A549 (cell line): ENCODE results near the gene AKT1S1. TPM values are rescaled to one million over a fixed set of nuclear protein-coding genes. Genes with fewer than 3 reads are reported as not detected.

Source experiments
- ATAC-seq, 2 experiments: fragments of 200-7000 bp in 1 of 2; fragments of >200 bp in 1 of 2; cut with Nextera tagmentation in 1 of 2; cut with Tn5 transposase in 1 of 2; 3 replicates each; pipeline versions ENCODE4 v1.8.0 to v1.9.1; 2018 to 2020; ENCODE audit warnings: mild to moderate bottlenecking in 1 of 2, moderate library complexity in 1 of 2
- CTCF ChIA-PET: fragments of 300-600 bp; sonication (Branson Sonifier 250); formaldehyde crosslinking; extraction: SDS; loops from one replicate; lab custom pipeline; 2021; ENCODE audit warnings: antibody characterized with exemption, inconsistent platforms; lab: Yijun Ruan, JAX
- POLR2A ChIA-PET: fragments of 350-600 bp; formaldehyde crosslinking; extraction: SDS; loops from one replicate; lab custom pipeline; 2021; ENCODE audit warnings: antibody characterized with exemption, inconsistent platforms; lab: Yijun Ruan, JAX
- DNase-seq, 2 experiments: peaks; one replicate each; pipeline versions ENCODE4 v3.0.0 to v3.0.0-alpha.2; 2011 to 2016; ENCODE audit warnings: low read depth in 1 of 2, low spot score in 1 of 2
- FAIRE-seq: peaks from 2 replicates; lab custom pipeline; 2011; peaks lifted over from hg19 to GRCh38; lab: Jason Lieb, UNC
- H3K27ac ChIP-seq, 2 experiments: fragments of >200 bp; sonication (Bioruptor Twin); formaldehyde crosslinking; 3 replicates each; pipeline ENCODE4 v1.5.1; 2016 to 2017
- H3K4me1 ChIP-seq: fragments of >200 bp; sonication (Bioruptor Twin); formaldehyde crosslinking; 3 replicates; pipeline ENCODE4 v1.6.1; 2016
- H3K4me2 ChIP-seq: fragments of >200 bp; sonication (Bioruptor Twin); formaldehyde crosslinking; 3 replicates; pipeline ENCODE4 v1.6.1; 2016
- H3K4me3 ChIP-seq: fragments of >200 bp; sonication (Bioruptor Twin); formaldehyde crosslinking; 3 replicates; pipeline ENCODE4 v1.5.1; 2016
- H3K9me3 ChIP-seq: fragments of >200 bp; sonication (Bioruptor Twin); formaldehyde crosslinking; 3 replicates; pipeline ENCODE4 v1.6.1; 2016
- CHD2 ChIP-seq: fragments of 150-350 bp; IDR thresholded peaks from 2 replicates; pipeline ENCODE4 v1.6.1; 2014; ENCODE audit warnings: low read length; ENCODE audit not compliant: partially characterized antibody
- CHD4 ChIP-seq: fragments of 200-600 bp; sonication (generic); IDR thresholded peaks from 2 replicates; pipeline ENCODE4 v1.6.1; 2016; ENCODE audit warnings: antibody characterized with exemption, mild to moderate bottlenecking, borderline replicate concordance
- EHMT2 ChIP-seq: fragments of 200-600 bp; sonication (generic); IDR thresholded peaks from 2 replicates; pipeline ENCODE4 v1.6.1; 2016; ENCODE audit warnings: antibody characterized with exemption, low read depth, mild to moderate bottlenecking, moderate library complexity
- FOSL2 ChIP-seq, 2 experiments: fragments of 450-650 bp in 1 of 2; fragments of >200 bp in 1 of 2; sonication (Bioruptor Twin) in 1 of 2; formaldehyde crosslinking; IDR thresholded peaks; 2 replicates each; pipeline versions ENCODE4 v1.5.0 to v1.6.1; 2016 to 2020; ENCODE audit warnings: mild to moderate bottlenecking in 1 of 2, moderate library complexity in 1 of 2
- FOXS1 ChIP-seq: fragments of 250-450 bp; sonication (Bioruptor Pico); IDR thresholded peaks from 2 replicates; pipeline ENCODE4 v1.5.0; 2020; ENCODE audit warnings: mild to moderate bottlenecking, moderate library complexity
- HDAC2 ChIP-seq: fragments of 200-600 bp; sonication (generic); IDR thresholded peaks from 2 replicates; pipeline ENCODE4 v1.6.1; 2016
- JUN ChIP-seq, 2 experiments: fragments of >200 bp; sonication (Bioruptor Twin); formaldehyde crosslinking; IDR thresholded peaks; 2 replicates in 1 of 2; 3 replicates in 1 of 2; pipeline ENCODE4 v1.6.1; 2016 to 2017
- KDM5A ChIP-seq: fragments of 200-600 bp; sonication (generic); IDR thresholded peaks from 2 replicates; pipeline ENCODE4 v1.6.1; 2016; ENCODE audit warnings: antibody characterized with exemption, mild to moderate bottlenecking
- MAFK ChIP-seq: fragments of 450-650 bp; IDR thresholded peaks from 2 replicates; pipeline ENCODE4 v1.6.1; 2014; ENCODE audit not compliant: partially characterized antibody
- MYC ChIP-seq: IDR thresholded peaks from 2 replicates; pipeline ENCODE4 v1.6.1; 2012; ENCODE audit warnings: mild to moderate bottlenecking, inconsistent platforms, low read length, improper control_type of control experiment, borderline replicate concordance
- NR3C1 ChIP-seq: fragments of >200 bp; sonication (Bioruptor Twin); formaldehyde crosslinking; IDR thresholded peaks from 3 replicates; pipeline ENCODE4 v1.6.1; 2017
- POLR2AphosphoS2 ChIP-seq: conservative IDR thresholded peaks from 2 replicates; pipeline ENCODE4 v1.6.1; 2012; ENCODE audit warnings: low read length, improper control_type of control experiment, inconsistent platforms
- RAD21 ChIP-seq, 2 experiments: fragments of >200 bp in 1 of 2; sonication (Bioruptor Twin) in 1 of 2; formaldehyde crosslinking in 1 of 2; IDR thresholded peaks in 1 of 2; conservative IDR thresholded peaks in 1 of 2; 2 replicates in 1 of 2; 3 replicates in 1 of 2; pipeline ENCODE4 v1.6.1; 2012 to 2018; ENCODE audit warnings: inconsistent platforms in 1 of 2
- RCOR1 ChIP-seq: fragments of 150-350 bp; IDR thresholded peaks from 2 replicates; pipeline ENCODE4 v1.6.1; 2014; ENCODE audit warnings: antibody characterized with exemption, low read length, low read depth
- SREBF2 ChIP-seq: fragments of 450-650 bp; IDR thresholded peaks from 2 replicates; pipeline ENCODE4 v1.6.1; 2014; ENCODE audit warnings: mild to moderate bottlenecking, moderate library complexity
- TP53 ChIP-seq: fragments of 250-450 bp; sonication (Bioruptor Pico); IDR thresholded peaks from 2 replicates; pipeline ENCODE4 v1.5.0; 2021; ENCODE audit warnings: mild to moderate bottlenecking, moderate library complexity
- ZC3H11A ChIP-seq: fragments of 450-650 bp; IDR thresholded peaks from 2 replicates; pipeline ENCODE4 v1.6.1; 2014; ENCODE audit warnings: antibody characterized with exemption, mild to moderate bottlenecking
- WGBS: methylation state at CpG from one replicate; pipeline ENCODE4 v1.1.6; 2017; ENCODE audit errors: missing lambda C conversion rate; 5-methylcytosine and 5-hydroxymethylcytosine counted together
- polyA plus RNA-seq, 4 experiments: library from polyadenylated mRNA; depleted of rRNA in 3 of 4; stranded (reverse); fragments of >200 nt; fragmentation: RNase III in 1 of 4; extraction: RNeasy Plus Mini Kit Qiagen cat#74134 plus additional on column Dnase treatment in 1 of 4; gene quantifications; 2 replicates in 3 of 4; 3 replicates in 1 of 4; pipeline ENCODE4 v1.2.3, GENCODE V29; 2011 to 2017
- TF ChIP-seq, protein P1 (sequence below): fragments of >200 bp; sonication (Bioruptor Twin); formaldehyde crosslinking; IDR thresholded peaks from 2 replicates; pipeline ENCODE4 v1.6.1; 2016
- TF ChIP-seq, protein P2 (sequence below): fragments of 200-600 bp; sonication (generic); IDR thresholded peaks from 2 replicates; pipeline ENCODE4 v1.6.1; 2016; ENCODE audit warnings: antibody characterized with exemption, mild to moderate bottlenecking, moderate library complexity
- TF ChIP-seq, protein P3 (sequence below): fragments of 150-350 bp; IDR thresholded peaks from 2 replicates; pipeline ENCODE4 v1.6.1; 2014; ENCODE audit warnings: low read depth, mild to moderate bottlenecking, low read length
- TF ChIP-seq, protein P4 (sequence below): fragments of 250-450 bp; sonication (Bioruptor Pico); IDR thresholded peaks from 2 replicates; pipeline ENCODE4 v1.5.0; 2020; ENCODE audit warnings: low read depth, mild to moderate bottlenecking, moderate library complexity
- TF ChIP-seq, protein P5 (sequence below): IDR thresholded peaks from 2 replicates; pipeline ENCODE4 v1.6.1; 2012

AKT1S1 gene
- polyA plus RNA-seq, 2 of the 4 experiments (the other 2 are of a cell fraction): 39.2 to 75.9 TPM

DNA sequence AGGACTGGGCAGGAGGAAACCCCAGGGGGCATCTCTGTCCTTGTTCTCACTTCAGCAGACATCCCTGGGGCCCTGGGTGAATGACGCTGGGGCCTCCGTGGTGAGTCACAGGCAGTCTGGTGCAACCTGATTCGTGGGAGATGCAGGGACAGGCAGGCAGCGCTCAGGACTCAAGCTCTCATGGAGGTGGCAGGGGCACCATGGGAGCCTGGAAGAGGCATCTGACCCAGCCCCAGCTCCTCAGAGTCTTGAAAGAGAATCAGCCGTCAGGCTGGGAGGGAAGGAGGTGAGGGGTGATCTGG is 40.2 kb downstream of the AKT1S1 start:
- no peak overlapping the region for H3K4me3 ChIP-seq
- no peaks in the 10 kb centered on the region for H3K9me3 ChIP-seq
- FAIRE-seq (no peak), DNase-seq (no peak), ATAC-seq (no peak)
- ChIA-PET CTCF (interaction anchor here (0.6 to 1.5 kb wide), 6 partner anchors 8 to 315 kb away, joined by 3 to 4 read pairs (median 3); partner anchors contain the start of gene PTOV1), POLR2A (no interaction called here)
- WGBS: 85% methylated on average over 5 of the region's 5 CpGs
- no peak for TF ChIP-seq JUN (IDR thresholded peaks at IDR 0.05)
- TF ChIP-seq, protein P1, sequence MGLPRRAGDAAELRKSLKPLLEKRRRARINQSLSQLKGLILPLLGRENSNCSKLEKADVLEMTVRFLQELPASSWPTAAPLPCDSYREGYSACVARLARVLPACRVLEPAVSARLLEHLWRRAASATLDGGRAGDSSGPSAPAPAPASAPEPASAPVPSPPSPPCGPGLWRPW: no peak
- no peak for TF ChIP-seq TP53 (CRISPR knock-in tag)
- no peak overlapping the region for H3K4me2 ChIP-seq
- no peak overlapping the region for H3K27ac ChIP-seq
- no peaks in the 10 kb centered on the region for H3K4me1 ChIP-seq

DNA sequence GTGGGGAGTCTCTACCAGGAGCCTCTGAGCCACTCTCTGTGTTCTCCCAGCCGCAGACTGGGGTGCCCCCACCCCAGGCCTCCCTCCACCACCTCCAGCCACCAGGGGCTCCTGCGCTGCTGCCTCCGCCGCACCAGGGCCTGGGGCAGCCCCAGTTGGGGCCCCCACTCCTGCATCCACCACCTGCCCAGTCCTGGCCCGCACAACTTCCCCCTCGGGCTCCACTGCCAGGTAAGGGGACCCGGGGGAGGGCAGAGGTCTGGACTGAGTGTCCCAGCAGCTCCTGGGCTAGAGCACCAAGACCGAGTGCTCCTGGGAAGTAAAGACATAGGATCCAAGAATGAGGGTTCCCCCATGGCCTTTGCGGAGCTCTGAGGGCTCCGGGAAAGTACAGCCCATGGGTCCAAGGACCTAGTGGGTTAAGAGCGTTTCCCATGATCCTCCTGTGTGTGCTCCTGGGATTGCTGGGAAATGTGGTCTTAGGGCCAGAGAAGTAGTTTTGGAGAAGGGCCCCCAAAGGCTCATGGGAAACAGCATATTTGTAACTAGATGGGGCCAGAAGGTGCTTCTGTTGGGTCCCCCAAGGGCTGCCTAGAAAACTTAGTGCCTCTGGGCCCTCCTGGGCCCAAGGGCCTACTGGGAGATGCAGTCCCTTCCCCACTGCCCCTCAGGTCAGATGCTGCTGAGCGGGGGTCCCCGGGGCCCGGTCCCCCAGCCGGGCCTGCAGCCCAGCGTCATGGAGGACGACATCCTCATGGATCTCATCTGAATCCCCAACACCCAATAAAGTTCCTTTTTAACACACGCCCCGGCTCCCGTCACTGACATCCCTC is 40.8 kb downstream of the AKT1S1 start:
- Histone ChIP-seq H3K4me3 (no peak overlapping the region), H3K4me2 (no peak overlapping the region), H3K4me1 (no peaks in the 10 kb centered on the region), H3K9me3 (no peaks in the 10 kb centered on the region), H3K27ac (no peak overlapping the region)
- FAIRE-seq (no peak), DNase-seq (no peak), ATAC-seq (no peak)
- ChIA-PET POLR2A (interaction anchor here (0.6 kb wide), 1 partner anchor 32 kb away, joined by 3 read pairs; no protein-coding TSS in a partner anchor), CTCF (interaction anchor here (0.6 to 2.6 kb wide), 7 partner anchors 9 to 315 kb away, joined by 3 to 10 read pairs (median 3); partner anchors contain the start of gene PTOV1)
- TF ChIP-seq CHD4: no peak
- WGBS: 93% methylated on average over 19 of the region's 20 CpGs

DNA sequence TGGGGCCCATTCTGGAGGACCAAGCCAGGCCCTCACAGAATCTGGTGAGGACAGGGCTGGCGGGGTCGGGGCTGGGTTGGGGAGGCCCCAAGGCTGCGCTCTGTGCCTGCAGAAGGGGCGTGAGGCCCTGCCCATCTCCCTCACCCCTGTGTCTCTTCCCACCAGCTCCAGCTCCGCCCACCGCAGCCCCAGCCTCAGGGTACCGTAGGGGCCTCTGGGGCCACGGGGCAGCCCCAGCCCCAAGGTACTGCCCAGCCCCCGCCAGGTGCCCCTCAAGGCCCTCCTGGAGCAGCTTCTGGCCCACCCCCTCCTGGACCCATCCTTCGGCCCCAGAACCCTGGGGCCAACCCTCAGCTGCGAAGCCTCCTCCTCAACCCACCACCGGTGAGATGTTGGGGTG is 41.6 kb downstream of the AKT1S1 start:
- 91% methylated on average over 10 of the region's 12 CpGs for WGBS
- no peak for FAIRE-seq

DNA sequence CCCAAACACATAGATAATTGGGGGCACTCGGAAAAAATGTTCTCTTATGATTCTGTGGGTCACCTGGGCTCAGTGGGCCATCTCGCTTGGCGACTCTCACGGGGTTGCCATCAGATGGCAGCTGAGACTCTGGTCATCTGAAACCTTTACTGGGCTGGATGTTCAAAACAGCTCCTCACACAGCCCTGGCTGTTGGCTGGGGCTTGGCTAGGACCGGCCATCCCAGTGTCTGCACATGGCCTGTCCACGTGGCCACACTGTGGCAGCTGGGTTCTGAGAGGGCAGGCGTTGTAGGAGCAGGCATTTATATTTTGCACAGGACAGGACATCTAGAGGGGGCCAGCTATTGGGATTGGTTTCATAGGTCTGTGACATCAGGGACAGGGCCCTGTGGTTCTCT is 43.6 kb downstream of the AKT1S1 start:
- FAIRE-seq: no peak
- no peaks in the 10 kb centered on the region for H3K4me1 ChIP-seq
- DNase-seq: no peak
- no peak overlapping the region for H3K4me2 ChIP-seq
- POLR2A ChIA-PET: interaction anchor here (0.9 kb wide), 1 partner anchor 15 kb away, joined by 3 read pairs; no protein-coding TSS in a partner anchor
- no peak overlapping the region for H3K27ac ChIP-seq
- no peak overlapping the region for H3K4me3 ChIP-seq
- WGBS: 99% methylated on average over 7 of the region's 7 CpGs
- CTCF ChIA-PET: interaction anchor here (0.9 to 2.8 kb wide), 6 partner anchors 13 to 154 kb away, joined by 3 to 13 read pairs (median 5); no protein-coding TSS in a partner anchor
- ATAC-seq: no peak
- no peaks in the 10 kb centered on the region for H3K9me3 ChIP-seq
- TF ChIP-seq EHMT2: no peak
- TF ChIP-seq, protein P2, sequence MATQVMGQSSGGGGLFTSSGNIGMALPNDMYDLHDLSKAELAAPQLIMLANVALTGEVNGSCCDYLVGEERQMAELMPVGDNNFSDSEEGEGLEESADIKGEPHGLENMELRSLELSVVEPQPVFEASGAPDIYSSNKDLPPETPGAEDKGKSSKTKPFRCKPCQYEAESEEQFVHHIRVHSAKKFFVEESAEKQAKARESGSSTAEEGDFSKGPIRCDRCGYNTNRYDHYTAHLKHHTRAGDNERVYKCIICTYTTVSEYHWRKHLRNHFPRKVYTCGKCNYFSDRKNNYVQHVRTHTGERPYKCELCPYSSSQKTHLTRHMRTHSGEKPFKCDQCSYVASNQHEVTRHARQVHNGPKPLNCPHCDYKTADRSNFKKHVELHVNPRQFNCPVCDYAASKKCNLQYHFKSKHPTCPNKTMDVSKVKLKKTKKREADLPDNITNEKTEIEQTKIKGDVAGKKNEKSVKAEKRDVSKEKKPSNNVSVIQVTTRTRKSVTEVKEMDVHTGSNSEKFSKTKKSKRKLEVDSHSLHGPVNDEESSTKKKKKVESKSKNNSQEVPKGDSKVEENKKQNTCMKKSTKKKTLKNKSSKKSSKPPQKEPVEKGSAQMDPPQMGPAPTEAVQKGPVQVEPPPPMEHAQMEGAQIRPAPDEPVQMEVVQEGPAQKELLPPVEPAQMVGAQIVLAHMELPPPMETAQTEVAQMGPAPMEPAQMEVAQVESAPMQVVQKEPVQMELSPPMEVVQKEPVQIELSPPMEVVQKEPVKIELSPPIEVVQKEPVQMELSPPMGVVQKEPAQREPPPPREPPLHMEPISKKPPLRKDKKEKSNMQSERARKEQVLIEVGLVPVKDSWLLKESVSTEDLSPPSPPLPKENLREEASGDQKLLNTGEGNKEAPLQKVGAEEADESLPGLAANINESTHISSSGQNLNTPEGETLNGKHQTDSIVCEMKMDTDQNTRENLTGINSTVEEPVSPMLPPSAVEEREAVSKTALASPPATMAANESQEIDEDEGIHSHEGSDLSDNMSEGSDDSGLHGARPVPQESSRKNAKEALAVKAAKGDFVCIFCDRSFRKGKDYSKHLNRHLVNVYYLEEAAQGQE: no peak
- TF ChIP-seq RAD21 (conservative IDR thresholded peaks at IDR 0.05 in 1 of 2, IDR thresholded peaks at IDR 0.05 in 1 of 2): no peak
- TF ChIP-seq, protein P3, sequence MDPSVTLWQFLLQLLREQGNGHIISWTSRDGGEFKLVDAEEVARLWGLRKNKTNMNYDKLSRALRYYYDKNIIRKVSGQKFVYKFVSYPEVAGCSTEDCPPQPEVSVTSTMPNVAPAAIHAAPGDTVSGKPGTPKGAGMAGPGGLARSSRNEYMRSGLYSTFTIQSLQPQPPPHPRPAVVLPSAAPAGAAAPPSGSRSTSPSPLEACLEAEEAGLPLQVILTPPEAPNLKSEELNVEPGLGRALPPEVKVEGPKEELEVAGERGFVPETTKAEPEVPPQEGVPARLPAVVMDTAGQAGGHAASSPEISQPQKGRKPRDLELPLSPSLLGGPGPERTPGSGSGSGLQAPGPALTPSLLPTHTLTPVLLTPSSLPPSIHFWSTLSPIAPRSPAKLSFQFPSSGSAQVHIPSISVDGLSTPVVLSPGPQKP: no peak
- TF ChIP-seq POLR2AphosphoS2: no peak
- TF ChIP-seq TP53 (CRISPR knock-in tag): no peak
- no peak for TF ChIP-seq HDAC2
- no peak for TF ChIP-seq MAFK
- TF ChIP-seq SREBF2: no peak
- no peak for TF ChIP-seq MYC
- TF ChIP-seq NR3C1: no peak
- TF ChIP-seq CHD4: no peak

More for the DNA sequence above, 41.6 kb downstream of the AKT1S1 start:
- no peak overlapping the region for H3K4me3 ChIP-seq
- TF ChIP-seq CHD2 (no peak), FOXS1 (CRISPR knock-in tag) (no peak), FOSL2 (IDR thresholded peaks at IDR 0.05) (no peak), FOSL2 (CRISPR knock-in tag; IDR thresholded peaks at IDR 0.05) (no peak), KDM5A (no peak), RCOR1 (no peak), EHMT2 (no peak), ZC3H11A (no peak)
- TF ChIP-seq, protein P4, sequence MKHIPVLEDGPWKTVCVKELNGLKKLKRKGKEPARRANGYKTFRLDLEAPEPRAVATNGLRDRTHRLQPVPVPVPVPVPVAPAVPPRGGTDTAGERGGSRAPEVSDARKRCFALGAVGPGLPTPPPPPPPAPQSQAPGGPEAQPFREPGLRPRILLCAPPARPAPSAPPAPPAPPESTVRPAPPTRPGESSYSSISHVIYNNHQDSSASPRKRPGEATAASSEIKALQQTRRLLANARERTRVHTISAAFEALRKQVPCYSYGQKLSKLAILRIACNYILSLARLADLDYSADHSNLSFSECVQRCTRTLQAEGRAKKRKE (CRISPR knock-in tag): no peak
- TF ChIP-seq, protein P5, sequence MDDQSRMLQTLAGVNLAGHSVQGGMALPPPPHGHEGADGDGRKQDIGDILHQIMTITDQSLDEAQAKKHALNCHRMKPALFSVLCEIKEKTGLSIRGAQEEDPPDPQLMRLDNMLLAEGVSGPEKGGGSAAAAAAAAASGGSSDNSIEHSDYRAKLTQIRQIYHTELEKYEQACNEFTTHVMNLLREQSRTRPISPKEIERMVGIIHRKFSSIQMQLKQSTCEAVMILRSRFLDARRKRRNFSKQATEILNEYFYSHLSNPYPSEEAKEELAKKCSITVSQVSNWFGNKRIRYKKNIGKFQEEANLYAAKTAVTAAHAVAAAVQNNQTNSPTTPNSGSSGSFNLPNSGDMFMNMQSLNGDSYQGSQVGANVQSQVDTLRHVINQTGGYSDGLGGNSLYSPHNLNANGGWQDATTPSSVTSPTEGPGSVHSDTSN: no peak
- TF ChIP-seq, all 56 proteins: peak for 0
- H3K27ac ChIP-seq: no peak overlapping the region
- no peaks in the 10 kb centered on the region for H3K9me3 ChIP-seq
- DNase-seq (no peak), ATAC-seq (no peak)
- H3K4me2 ChIP-seq: no peak overlapping the region
- ChIA-PET CTCF (interaction anchor here (0.6 to 2.6 kb wide), 5 partner anchors 14 to 155 kb away, joined by 3 to 10 read pairs (median 3); no protein-coding TSS in a partner anchor), POLR2A (interaction anchor here (0.6 kb wide), 1 partner anchor 33 kb away, joined by 3 read pairs; no protein-coding TSS in a partner anchor)
- no peaks in the 10 kb centered on the region for H3K4me1 ChIP-seq
